ENCODE results near the gene COA3.
"Not testable (repeated sequence)": the region's sequence is repeated elsewhere in the genome, so short reads cannot be mapped to it uniquely, and the experiment has no call there.

Gene COA3

DNA sequence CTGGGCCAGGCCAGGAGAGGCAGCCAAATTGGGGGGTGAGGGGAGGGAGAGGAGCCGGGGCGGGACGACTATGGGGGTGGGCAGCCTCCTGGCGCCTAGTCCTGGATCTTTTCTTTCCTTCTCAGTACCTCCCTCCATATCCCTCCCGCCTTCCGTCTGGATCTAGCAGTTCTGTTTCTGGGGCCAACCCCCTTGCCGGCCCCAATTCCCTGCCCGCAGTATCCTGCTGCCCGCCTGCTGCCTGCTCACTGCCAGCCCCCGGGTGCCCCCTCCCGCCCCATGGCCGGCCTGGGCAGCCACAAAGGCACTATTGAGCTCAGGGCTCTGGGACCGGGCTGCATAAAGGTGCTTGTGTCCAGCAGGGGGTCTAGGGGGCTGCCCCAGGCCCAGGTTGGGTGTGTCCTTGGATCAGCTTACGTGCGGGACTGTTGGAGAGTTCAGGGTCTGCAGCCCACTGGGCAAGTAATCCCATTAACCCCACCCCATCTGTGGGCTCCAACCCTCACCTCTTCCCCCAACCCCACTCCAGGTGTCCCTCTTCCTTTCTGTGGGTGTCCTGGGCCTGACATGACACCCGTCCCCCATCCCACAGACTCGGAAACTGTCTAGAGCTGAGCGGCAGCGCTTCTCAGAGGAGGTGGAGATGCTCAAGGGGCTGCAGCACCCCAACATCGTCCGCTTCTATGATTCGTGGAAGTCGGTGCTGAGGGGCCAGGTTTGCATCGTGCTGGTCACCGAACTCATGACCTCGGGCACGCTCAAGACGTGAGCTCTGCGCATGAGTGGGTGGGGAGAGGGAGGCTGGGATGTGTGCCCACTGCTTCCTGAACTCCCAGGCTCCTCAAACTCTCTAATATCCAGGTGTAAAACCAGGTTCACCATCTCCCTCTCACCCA, 16.1 kb downstream of the COA3 start:
- no peak for DNase-seq

GRCh38 chr17:42781639-42782165, 16.8 kb downstream of the COA3 start:
- no peak for DNase-seq

GRCh38 chr17:42780851-42781638, 17.5 kb downstream of the COA3 start:
- DNase-seq: no peak

- DNase-seq: no peak
These were observed 18.3 kb downstream of the COA3 start, which contains the start of gene WNK4 for GRCh38 chr17:42779936-42780850. Gene WNK4 (plus strand): TSS chr17:42780610. CDS start chr17:42780699, 89 bp downstream.

DNA sequence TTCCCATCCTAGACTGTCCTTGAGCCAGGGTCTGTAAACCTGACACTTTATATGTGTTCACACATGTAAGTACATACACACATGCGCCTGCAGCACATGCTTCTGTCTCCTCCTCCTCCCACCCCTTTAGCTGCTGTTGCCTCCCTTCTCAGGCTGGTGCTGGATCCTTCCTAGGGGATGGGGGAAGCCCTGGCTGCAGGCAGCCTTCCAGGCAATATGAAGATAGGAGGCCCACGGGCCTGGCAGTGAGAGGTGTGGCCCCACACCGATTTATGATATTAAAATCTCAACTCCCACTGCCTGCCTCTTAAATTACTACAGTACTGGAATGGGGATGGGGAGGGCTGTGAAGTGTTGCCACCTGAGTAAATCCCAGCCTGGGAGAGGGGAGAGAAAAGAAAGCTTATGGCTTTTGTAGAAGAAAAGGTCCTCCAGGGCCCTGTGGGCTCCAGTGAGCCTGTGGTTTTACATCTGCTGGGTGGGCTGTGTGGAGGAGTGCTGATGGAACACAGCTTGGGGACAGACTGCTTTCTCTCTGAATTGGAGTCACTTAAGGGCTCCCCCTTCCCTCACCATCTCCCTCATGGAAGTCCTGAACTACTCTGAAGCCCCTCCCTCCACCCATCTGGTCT, 19.1 kb downstream of the COA3 start:
- DNase-seq: no peak

GRCh38 chr17:42778570-42778969, 19.9 kb downstream of the COA3 start:
- no peak for DNase-seq

DNA sequence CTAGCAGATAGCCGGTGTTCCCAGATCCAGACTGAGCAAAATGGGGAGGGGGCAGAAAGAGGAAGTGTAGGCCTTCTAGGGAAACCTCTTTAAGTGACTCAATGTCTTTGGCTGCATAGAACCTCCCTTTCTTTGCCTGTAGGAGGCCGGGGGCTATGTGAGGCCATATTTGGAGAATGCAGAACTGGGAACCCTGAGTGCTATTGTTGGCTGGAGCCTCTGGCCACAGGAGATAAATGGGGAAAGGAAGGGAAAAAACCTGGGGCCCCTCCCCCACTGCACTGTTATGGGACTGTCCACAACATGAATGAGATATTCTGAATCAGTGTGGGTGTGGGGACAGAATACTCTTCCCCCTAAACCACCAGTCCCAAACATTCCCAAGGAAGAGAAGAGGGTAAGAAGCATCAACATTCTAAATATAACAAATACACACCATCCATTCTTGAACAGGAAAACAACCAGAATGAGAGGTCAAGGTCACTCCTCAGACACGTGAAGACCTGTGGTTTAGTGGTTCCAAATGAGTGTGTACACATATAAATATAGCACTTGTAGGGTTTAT, 22.9 kb downstream of the COA3 start:
- no peak for DNase-seq

DNA sequence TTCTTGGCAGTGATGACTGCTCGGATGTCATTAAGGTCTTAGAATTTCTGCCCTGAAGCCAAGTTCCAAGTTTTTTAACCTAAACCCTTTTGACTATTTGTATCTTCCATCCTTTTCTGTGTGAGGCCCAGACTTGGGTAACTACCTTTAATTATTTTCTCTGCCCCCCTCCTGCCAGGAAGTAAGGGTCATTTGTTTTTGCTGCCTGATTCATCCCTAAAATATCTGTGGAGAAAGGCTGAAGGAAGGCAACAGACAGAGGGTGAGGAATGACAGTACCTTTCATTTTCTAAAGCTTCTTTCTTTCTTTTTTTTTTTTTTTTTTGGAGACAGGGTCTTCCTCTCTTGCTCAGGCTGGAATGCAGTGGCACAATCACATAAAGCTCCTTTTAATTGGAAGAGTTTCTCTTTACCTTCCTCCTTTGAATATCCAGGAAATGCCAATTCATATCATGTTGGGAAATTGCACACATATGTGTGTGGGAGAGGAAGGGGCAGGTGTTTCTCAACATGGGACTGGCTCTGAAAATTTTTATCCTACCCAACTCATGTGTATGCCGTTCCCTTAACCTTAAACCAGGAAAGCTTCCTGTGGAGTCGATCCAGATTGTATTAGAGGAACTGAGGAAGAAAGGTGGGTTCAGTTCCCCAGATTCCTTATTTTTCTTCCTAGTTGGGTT, 24.3 kb downstream of the COA3 start:
- no peak for DNase-seq

DNA sequence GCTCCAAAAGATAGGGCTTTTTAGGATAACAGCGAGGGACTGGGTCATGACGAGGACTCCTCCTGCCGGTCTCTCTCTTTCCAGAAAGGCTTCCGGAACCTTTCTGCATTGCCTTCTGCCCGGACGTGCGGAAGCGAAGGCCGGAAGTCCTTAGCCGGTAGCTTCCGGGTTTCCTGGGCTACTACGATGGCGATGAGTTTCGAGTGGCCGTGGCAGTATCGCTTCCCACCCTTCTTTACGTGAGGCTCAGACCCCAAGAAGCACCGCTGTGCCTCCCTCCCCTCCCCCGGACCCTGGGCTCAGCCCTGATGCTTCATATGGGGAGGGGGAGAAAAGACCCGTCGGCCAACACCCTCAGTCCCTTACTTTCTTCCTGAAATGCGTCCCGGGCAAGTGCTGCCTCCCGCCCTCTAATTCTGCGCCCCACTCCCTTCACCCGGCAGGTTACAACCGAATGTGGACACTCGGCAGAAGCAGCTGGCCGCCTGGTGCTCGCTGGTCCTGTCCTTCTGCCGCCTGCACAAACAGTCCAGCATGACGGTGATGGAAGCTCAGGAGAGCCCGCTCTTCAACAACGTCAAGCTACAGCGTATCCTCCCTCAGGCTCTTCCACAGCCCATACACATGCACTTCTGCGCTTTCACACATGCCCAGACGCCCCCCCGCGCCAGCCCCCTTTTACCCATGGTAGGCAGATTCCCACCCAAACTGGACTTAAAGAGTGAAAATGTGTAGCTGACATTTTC, 25.0 kb downstream of the COA3 start, which contains the start of gene VPS25:
VPS25 (plus strand) TSS at position 160 of the 746 bp plus-strand sequence; CDS start at position 187, 27 bp downstream.
- peak in 57 of 58 donors; percentile 26 to 91 (median 69) for DNase-seq

- DNase-seq: no peak
These were observed 25.6 kb downstream of the COA3 start for GRCh38 chr17:42772945-42773289.

DNA sequence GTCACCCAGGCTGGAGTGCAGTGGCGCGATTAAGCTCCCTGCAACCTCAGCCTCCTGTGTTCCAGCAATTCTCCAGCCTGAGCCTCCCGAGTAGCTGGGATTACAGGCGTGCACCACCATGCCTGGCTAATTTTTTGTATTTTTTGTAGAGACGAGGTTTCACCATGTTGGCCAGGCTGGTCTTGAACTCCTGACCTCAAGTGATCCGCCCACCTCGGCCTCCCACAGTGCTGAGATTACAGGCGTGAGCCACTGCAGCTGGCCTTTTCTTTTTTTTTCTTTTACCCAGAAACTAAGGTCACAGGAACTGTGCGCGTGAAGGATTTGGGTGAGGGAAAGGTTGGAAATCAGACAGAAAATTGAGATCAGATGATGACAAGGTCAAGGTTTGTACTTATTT, 28.5 kb downstream of the COA3 start:
- DNase-seq: not testable (repeated sequence)

DNA sequence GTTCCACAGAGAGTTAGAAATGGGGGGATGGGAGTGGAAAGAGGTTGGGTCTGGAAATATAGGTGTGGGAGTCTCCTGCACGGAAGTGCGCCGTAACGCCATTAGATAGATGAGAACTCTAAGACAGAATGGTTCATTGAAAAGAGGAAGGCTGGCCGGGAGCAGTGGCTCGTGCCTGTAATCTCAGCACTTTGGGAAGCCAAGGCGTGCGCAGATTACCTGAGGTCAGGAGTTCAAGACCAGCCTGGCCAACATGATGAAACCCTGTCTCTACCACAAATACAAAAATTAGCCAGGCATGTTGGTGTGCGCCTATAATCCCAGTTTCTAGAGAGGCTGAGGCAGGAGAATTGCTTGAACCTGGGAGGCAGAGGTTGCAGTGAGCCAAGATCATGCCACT, 30.5 kb downstream of the COA3 start:
- not testable (repeated sequence) for DNase-seq

DNA sequence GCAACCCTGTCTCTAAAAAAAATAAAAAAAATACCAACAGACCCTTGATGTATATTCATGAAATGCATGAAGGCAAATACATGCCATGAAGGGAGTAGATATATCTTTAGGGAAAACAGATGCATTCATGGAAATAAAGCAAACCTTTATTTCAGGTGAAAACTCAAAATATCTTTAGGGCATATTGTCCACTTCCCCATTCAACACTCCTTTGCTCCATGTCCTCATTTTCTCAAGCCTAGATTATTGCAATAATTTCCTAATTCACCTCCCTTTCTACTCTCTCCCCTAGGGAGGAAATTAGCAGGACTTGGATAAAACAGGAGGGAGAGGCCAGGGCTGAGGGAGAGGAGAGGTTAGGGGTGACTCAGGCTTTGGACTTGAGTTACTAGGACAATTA, 31.0 kb downstream of the COA3 start:
- DNase-seq: no peak

GRCh38 chr17:42766124-42766523, 32.4 kb downstream of the COA3 start:
- no peak for DNase-seq

DNA sequence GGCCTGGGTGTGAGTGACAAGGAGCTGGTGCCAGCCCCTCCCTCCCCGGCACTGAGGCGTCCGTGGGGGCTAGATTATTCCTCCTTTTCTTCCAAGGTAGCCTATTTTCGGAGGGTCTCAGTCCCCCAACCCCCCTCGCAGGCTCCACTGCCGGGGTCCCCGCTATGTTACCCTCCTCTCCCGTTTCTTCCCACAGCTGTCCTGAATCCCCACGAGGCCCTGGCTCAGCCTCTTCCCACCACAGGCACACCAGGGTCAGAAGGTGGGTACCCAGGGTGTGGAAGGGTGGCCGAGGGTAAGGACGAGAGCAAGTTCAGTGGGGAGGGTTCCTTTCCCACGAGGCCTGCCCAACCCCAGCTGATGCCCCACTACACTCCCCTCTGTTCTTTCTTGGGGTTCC, 36.9 kb downstream of the COA3 start:
- no peak for DNase-seq

DNA sequence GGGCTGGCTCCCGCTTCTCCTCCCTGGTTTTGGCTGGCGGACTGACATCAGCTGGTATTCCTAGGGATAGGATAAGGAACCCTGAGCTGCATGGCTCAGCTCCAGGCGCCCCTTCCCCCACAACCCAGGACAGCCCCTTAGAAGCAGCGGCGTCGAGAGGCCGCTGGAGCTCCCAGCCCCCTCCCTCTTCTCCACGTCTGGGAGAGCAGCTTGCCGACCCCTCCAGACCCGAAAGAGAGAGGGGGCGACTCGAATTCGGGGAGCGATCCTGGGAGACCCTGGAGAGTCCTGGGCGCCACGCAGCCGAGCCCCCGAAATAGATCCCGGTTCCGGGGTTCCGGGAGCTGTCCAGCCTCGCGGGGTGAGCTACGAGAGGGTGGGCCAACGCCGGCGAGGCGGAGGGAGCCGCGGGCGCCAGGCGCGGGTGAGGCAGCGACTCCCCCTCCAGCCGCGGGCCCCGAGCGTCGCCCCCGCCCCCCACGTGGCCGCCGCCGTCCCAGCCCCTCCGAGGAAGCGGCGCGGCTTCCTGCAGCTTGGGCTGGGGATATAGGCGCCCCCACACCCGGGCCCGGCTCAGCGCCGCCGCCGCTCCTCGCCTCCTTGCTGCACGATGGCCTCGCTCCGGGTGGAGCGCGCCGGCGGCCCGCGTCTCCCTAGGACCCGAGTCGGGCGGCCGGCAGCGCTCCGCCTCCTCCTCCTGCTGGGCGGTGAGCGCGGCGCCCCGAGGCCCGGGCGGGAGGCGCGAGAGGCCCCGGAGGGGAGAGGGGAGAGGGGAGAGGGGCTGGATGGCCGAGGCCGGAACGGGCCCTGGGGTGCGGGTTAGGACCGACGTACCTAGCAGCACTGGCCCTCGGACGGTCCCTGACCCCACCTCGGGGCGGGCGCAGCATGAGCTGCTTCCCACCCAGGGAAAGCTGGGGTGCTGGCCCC, 37.6 kb downstream of the COA3 start, which contains the start of gene RAMP2:
RAMP2 (plus strand) TSS at position 576 of the 930 bp plus-strand sequence; CDS start at position 611, 35 bp downstream.
- DNase-seq: peak in 1 of 58 donors; percentile 25

DNA sequence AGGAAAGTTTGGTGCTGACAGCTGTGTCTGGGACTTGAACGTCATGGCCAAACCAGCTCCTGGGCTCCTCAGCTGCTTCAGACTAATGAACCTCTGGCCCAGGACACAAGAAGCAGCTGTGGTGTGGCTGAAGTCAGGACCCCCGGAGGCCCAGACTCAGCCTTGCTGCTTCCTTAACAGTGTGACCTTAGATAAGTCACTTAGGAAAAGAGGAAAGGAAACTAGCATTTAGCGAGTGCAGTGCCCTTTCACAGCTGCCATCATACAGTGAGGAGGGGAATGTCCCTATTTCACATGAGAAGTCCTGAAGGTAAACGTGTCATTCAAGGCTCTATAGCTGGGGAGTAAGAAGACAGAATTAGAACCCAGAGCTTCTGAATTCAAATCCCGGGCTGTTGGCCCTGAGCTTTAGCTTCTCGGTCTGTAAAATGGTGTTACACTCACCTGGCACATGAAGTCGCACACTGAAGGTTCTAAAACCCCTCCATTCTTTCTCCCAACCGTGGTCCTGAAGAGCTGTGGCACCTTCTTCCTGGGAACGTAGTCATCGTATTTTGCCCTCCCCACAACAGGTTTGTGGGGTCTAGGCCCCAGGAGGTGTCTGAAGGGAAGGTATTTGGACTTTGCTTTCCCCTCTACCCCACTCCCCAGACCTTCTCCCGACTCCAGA, 38.4 kb downstream of the COA3 start:
- no peak for DNase-seq
